Transverse colon (tissue), 4 donors: ENCODE results near the gene WFDC10A.
"Not testable (repeated sequence)": the region's sequence is repeated elsewhere in the genome, so short reads cannot be mapped to it uniquely, and the experiment has no call there.

Experiments
- EP300 ChIP-seq: sonication (generic); formaldehyde crosslinking; IDR thresholded peaks from one replicate; pipeline ENCODE4 v1.6.1; 2017; ENCODE audit warnings: antibody characterized with exemption, low read depth
- POLR2AphosphoS5 ChIP-seq, 3 donors: sonication (generic); formaldehyde crosslinking; IDR thresholded peaks; one replicate each; pipeline ENCODE4 v1.6.1; 2016; ENCODE audit warnings: antibody characterized with exemption in 3 of 3
- TF ChIP-seq, protein P1 (sequence below), 5 experiments: fragments of 200-600 bp in 3 of 5; fragments of 450-650 bp in 2 of 5; sonication (generic) in 3 of 5; IDR thresholded peaks; 1 replicate in 2 of 5; 2 replicates in 3 of 5; pipeline ENCODE4 v1.5.1; 2016 to 2017; ENCODE audit warnings: antibody characterized with exemption in 5 of 5, inconsistent platforms in 3 of 5, mild to moderate bottlenecking in 2 of 5, moderate library complexity in 1 of 5

DNA sequence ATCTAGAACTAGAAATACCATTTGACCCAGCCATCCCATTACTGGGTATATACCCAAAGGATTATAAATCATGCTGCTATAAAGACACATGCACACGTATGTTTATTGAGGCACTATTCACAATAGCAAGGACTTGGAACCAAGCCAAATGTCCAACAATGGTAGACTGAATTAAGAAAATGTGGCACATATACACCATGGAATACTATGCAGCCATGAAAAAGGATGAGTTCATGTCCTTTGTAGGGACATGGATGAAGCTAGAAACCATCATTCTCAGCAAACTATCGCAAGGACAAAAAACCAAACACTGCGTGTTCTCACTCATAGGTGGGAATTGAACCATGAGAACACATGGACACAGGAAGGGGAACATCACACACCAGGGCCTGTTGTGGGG lies 27.5 kb downstream of the WFDC10A start:
- TF ChIP-seq, protein P1, sequence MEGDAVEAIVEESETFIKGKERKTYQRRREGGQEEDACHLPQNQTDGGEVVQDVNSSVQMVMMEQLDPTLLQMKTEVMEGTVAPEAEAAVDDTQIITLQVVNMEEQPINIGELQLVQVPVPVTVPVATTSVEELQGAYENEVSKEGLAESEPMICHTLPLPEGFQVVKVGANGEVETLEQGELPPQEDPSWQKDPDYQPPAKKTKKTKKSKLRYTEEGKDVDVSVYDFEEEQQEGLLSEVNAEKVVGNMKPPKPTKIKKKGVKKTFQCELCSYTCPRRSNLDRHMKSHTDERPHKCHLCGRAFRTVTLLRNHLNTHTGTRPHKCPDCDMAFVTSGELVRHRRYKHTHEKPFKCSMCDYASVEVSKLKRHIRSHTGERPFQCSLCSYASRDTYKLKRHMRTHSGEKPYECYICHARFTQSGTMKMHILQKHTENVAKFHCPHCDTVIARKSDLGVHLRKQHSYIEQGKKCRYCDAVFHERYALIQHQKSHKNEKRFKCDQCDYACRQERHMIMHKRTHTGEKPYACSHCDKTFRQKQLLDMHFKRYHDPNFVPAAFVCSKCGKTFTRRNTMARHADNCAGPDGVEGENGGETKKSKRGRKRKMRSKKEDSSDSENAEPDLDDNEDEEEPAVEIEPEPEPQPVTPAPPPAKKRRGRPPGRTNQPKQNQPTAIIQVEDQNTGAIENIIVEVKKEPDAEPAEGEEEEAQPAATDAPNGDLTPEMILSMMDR (IDR thresholded peaks at IDR 0.05): not testable (repeated sequence)
- TF ChIP-seq EP300; POLR2AphosphoS5 (IDR thresholded peaks at IDR 0.05): not testable (repeated sequence)
